ENCODE measurements around the gene CCDC102B.

CCDC102B gene

GRCh38 chr18:68797871-68798270, at the start of gene CCDC102B:
CCDC102B (plus strand) TSS chr18:68798080; CDS start chr18:68836764, 38,684 bp downstream.
- H3K4me3 ChIP-seq (ENCODE audit: low read depth, low read length), result no peak within 1 kb of the TSS
- no peak for DNase-seq (ENCODE audit: low read depth)

GRCh38 chr18:68757126-68757525, 40.8 kb upstream of the CCDC102B start:
- no peak for TF ChIP-seq CTCF (IDR thresholded peaks at IDR 0.05; ENCODE audit: low read depth, low read length, missing control alignments)
- H3K4me3 ChIP-seq (ENCODE audit: low read depth, low read length), result no peak overlapping the region
- no peak for DNase-seq (ENCODE audit: low read depth)

More at GRCh38 chr18:68797871-68798270, at the start of gene CCDC102B:
- no peak for TF ChIP-seq CTCF (IDR thresholded peaks at IDR 0.05; ENCODE audit: low read depth, low read length, missing control alignments)

GRCh38 chr18:68759308-68759707, 38.6 kb upstream of the CCDC102B start:
- TF ChIP-seq CTCF (IDR thresholded peaks at IDR 0.05; ENCODE audit: low read depth, low read length, missing control alignments), result no peak
- no peak overlapping the region for H3K4me3 ChIP-seq (ENCODE audit: low read depth, low read length)
- DNase-seq (ENCODE audit: low read depth), result no peak

- no peak for DNase-seq (ENCODE audit: low read depth)
- TF ChIP-seq CTCF (IDR thresholded peaks at IDR 0.05; ENCODE audit: low read depth, low read length, missing control alignments), result no peak
- H3K4me3 ChIP-seq (ENCODE audit: low read depth, low read length), result no peak overlapping the region
Observed at GRCh38 chr18:68763083-68763482, 34.8 kb upstream of the CCDC102B start.

- TF ChIP-seq CTCF (IDR thresholded peaks at IDR 0.05; ENCODE audit: low read depth, low read length, missing control alignments), result no peak
- no peak for DNase-seq (ENCODE audit: low read depth)
- H3K4me3 ChIP-seq (ENCODE audit: low read depth, low read length), result no peak overlapping the region
Observed at GRCh38 chr18:68764016-68764415, 33.9 kb upstream of the CCDC102B start.

GRCh38 chr18:68766433-68766832, 31.4 kb upstream of the CCDC102B start:
- no peak for TF ChIP-seq CTCF (IDR thresholded peaks at IDR 0.05; ENCODE audit: low read depth, low read length, missing control alignments)
- no peak for DNase-seq (ENCODE audit: low read depth)
- no peak overlapping the region for H3K4me3 ChIP-seq (ENCODE audit: low read depth, low read length)

GRCh38 chr18:68769461-68769860, 28.4 kb upstream of the CCDC102B start:
- TF ChIP-seq CTCF (IDR thresholded peaks at IDR 0.05; ENCODE audit: low read depth, low read length, missing control alignments), result no peak
- no peak overlapping the region for H3K4me3 ChIP-seq (ENCODE audit: low read depth, low read length)
- no peak for DNase-seq (ENCODE audit: low read depth)

Data from GM12864 (cell line).